ENCODE measurements around the gene MREG.
"Not testable (repeated sequence)": the region's sequence is repeated elsewhere in the genome, so short reads cannot be mapped to it uniquely, and the experiment has no call there.

MREG gene

DNA sequence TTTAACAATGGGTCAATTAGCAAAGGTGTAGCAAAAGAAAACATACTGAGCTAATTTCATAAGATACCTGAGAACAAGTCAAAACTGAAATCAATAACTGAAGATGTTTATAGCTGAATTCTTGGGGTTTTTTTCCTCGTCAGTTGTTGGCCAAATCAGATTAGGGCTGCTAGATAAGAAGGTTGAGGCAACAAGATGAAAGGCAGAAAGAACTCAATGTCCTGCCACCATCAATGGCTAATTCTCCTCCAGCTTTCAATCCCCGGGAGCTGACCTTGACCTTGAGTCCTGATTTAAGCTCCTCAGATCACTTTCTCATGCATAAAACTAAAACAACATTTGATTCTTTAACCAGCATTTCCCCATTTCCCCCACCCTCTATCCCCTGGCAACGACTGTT is 61.8 kb downstream of the MREG start:
- no peak for DNase-seq

DNA sequence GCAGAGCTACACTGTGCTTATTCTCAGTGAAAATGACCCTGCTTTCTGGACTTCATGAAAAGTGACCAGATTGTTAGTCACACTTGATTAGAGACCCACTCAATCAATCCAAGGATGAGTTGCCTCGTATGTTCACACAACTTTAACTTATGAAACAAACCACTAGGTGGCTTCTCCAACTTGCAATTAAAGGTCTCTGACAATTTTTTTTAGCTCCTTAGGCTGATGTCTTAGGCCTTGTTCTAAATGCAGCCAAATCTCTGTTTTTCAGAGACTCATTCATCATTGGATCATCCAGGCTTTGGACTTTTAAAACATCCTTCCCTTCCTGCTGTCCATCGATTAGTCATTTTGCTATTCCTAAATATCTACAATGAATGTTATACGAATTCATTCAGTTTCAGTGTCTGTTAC is 63.4 kb downstream of the MREG start:
- DNase-seq: no peak

DNA sequence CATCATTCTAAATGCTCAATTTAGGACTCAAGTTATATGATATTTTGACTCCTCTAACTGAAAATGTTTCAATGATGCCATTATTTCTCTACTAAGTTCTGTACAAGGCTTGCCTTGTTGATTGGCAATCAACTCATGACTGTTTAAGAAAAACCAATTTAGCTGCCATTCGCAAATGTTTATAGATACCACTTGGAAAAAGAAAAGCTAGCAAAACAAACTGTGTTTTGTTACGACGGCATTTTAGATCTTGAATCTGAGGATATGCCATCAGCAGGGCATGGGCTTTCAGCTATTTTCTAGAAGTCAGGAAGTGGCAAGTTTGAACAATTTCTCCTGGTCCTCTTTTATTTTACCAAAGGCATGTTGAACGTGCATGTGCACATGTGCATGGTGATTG is 65.3 kb downstream of the MREG start:
- no peak for DNase-seq

DNA sequence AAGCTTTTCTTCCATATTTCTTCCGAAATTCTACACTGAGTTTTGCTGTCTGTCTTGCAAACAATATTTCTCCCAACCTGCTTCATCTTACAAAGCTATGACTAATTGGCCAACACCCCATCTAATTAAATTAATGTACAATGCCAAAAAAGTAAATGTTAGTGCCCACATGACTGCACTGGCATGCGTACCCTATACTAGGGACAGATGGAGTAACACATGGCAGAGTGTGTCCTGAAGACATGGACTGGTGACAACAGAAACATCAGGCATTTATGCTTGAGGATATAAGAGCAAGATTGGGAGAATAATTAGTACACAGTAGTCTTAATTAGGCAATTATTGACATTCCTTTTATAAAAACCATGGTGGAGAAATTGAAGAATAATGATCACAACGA is 66.8 kb downstream of the MREG start:
- no peak for DNase-seq

DNA sequence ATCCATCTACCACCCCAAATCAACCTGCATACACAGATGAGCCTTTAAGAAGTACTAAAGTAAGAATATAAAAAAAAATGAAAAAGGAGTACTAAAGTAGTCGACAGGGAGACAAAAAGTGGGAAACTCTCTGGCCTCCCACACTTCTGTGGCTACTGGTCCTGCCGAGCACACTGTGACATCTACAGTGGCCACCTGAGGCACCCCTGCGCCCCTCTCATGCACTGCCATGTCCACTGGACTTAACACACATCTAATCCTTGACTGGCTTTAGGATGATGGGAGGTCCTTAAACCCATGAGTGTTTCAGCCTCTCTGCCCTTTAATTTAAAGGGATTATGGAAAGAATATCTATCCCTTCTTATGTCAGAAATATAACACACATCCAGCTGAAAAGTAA is 71.2 kb downstream of the MREG start:
- no peak for DNase-seq

DNA sequence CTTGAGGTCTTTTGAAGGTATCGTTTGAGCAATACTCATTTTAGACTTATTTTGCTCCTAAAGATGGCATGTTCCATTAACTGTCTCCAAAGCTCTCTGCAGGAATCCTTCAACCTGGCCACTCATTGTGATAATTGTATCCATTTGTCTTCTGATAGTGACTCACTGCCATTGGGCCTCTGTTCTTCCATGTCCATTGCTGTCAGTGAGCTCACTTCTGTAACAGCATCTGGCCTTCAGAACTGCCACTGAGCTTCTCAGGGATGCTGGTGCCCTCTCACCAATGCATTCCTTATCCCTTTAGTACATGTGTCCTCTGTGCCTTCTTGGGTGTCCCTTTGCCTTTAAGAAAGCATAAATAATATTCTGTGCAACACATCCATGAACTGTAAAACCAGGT is 71.6 kb downstream of the MREG start:
- no peak for DNase-seq

DNA sequence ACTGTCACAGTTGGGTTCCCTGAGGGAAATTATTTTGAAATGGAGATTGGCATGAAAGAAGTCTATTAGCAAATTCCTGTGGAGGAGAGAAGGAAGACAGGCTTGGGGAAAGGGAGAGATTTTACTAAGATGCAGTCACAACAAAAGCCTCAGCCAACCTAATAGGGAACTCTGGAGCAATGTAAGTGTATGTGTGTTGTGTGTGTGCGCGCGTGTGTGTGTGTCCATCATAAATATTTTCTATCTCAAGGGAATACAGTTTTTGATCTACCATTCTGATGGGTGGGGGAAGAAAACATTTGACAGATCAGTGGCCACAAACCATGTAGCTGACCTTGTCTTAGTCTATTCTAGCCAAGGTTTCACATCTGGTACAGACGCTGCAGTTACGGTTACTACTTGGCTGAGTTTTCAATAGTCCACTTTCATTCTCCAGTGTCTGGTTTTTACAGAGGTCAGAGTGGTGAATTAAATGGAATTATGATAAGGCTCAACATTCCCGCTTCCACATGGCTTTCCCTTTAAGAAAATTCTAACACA is 72.6 kb downstream of the MREG start:
- DNase-seq: no peak

DNA sequence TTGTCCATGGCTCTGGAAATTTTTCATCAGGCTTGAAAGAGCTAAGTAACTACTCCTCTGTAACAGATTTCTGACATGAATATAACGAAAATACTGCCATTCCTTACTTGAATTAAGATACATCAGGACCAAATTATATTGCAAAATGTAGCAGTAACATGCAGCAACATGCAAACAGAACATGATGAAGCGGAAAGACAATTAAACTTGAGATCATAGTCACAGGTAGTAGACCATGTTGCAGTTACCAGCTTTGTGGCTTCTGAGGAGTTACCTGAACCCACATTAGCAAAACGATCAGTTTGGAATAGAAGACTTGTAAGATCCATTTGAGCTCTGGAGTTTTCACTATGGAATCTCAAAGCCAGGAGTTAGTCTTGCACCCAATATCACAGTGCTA is 76.2 kb downstream of the MREG start:
- no peak for DNase-seq

DNA sequence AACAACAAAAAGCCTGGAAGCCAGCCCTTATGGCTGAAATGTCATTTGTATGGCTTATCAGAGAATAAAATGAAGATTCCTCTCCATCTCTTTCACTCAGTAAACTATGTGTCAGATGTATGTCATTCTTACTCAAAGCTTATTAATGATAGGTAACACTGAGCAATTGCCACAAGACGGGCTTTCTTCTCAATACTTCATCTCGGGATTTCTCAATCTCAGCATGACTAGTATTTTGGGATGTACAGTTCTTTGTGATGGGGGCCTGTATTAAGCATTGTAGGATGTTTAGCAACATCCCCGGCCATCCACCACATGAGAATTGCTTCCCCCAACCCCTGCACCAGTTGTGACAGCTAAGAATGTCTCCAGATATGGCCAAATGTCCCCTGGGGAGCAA is 80.2 kb downstream of the MREG start:
- DNase-seq: no peak

DNA sequence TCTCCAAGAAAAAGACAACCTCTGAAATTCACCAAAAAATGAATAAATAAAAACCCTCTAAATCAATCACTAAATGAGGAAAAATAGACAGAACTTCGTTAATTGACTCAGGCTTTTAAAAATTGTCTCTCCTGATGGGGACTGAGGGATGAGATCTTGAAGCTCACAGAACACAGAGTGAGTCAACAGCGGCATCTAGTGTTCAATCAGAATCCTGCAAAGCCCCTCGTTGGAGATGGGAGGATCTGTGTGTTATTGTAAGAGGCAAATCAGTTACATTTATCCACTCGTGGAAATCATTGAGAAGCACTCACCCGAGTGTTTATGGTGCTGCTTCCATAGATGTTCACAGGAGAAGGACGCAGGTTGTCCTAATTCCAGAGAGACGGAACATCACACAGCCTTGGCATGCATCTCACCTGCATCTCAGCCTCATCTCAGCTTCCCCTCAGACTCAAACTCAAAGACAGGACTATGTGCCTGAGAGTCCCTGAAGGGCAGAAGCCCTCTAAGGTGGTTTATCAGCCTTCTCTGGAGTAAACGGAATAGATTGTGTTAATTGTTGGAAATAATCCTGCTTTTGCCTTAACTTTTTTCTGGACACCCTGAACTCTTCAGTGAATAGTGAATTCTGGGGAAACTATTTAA is 82.0 kb downstream of the MREG start:
- peak; percentile 40 for DNase-seq

DNA sequence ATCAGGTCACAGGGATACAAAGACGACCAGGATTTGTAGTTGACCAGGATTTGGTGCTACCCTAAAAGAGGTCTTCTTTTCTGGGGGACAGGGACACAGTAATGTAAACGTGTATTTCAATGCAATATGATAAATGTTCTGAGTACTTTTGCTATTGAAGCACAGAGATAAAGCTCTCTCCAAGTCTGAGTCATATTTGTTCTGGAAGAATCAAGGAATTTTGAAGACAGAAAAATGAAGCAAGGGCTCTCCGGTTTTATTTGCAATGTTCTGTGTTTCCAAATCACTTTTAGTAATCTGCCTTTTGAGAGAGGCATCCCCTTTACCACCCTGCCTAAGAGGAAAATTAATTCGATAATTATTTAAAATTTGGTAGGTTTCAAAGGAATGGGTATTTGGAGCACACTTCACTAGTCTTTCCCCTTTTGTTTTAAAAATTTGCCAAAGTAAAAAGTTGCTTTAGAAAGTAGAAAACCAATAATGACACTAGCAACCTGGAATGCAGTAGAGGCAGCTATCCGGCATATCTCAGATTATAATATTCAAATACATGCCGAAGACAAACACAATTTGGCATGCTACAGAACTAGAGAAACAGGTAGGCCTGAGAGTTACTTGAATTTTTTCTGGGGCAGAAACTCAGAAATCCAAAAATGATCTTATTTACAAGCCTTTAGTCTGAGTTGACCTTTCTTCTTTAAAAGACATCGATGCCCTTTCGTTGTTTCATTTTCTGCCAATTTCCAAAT is 82.7 kb downstream of the MREG start:
- DNase-seq: no peak

DNA sequence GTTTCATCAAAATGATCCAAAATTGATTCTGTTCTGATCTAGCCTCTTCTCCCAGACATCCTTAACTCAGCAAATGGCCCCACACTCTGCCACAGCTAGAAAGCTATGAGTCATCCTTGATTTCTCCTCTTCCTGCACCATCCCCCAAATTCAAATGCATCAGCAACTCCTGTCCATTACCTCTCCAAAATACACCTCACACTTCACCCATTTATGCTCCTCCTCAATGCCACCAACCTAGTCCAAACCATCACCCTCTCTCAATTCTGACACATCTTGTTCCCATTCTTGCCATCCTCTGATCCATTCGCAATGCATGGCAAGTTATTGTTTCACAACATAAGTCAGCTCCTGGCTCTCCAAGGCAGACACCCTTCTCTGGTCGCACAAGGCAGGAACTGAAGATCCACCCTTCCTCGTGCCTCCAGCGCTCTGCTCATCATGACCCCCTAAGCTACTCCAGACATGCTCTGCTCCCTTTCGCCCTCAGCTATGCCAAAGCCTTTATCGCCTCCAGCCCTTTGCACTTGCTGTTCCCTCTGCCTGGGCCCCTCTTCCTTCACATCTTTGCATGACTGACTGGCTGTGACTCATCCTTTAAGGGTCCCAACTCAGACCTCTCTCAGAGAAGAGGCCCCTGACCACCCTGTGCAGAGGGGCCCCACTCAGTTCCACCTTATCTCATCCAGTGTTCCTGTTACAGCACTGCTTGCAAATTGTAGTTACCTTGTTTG is 83.6 kb downstream of the MREG start:
- DNase-seq: no peak

DNA sequence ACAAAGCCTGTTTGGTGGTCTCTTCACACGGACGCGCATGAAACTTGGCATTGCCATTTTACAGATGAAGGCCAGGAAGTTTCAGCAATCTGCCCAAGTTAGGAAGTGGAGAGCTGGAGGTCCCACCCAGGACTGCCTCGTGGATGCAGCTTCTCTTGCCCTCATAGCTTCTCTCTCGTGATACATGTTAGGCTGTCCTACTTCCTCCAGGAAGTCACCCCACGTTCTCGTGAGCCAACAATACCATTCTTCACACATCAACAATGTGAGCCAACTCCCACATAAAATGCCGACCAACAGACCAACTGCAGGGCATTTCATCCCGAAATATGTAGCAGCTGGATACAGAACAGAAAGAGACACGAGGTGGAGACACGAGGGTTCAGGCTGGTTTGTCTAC is 85.3 kb downstream of the MREG start:
- no peak for DNase-seq

DNA sequence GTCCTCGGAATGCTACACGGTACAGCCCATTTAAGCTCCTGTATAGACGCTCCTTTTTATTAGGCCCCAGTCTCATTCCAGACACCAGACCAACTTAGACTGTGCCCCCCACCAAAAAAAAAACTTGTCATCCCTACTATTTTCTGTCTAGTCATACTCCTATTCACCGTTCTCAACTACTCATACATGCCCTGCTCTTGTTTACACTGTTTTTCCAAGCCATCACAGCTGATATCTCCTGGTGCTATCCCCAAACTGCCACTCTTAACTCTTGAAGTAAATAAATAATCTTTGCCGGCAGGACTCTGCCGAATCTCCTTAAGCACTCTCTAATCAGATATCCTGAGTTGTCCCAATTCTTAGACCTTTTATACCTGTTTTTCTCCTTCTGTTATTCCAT is 86.4 kb downstream of the MREG start:
- not testable (repeated sequence) for DNase-seq

DNA sequence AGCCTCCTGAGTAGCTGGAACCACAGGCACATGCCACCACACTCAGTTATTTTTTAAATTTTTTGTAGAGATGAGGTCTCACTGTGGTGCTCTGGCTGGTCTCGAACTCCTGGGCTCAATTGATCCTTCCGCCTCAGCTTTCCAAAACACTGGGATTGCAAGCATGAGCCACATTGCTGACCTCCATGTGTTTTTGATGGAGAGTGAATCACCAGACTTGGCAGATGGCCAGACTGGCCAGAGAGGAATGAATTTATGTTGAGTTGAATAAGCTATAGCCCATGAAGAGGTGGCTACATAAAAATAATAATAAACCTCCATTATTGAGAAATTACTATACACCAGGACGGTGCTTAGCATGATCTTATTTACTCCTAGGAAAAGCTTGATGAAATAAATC is 91.5 kb downstream of the MREG start:
- no peak for DNase-seq

DNA sequence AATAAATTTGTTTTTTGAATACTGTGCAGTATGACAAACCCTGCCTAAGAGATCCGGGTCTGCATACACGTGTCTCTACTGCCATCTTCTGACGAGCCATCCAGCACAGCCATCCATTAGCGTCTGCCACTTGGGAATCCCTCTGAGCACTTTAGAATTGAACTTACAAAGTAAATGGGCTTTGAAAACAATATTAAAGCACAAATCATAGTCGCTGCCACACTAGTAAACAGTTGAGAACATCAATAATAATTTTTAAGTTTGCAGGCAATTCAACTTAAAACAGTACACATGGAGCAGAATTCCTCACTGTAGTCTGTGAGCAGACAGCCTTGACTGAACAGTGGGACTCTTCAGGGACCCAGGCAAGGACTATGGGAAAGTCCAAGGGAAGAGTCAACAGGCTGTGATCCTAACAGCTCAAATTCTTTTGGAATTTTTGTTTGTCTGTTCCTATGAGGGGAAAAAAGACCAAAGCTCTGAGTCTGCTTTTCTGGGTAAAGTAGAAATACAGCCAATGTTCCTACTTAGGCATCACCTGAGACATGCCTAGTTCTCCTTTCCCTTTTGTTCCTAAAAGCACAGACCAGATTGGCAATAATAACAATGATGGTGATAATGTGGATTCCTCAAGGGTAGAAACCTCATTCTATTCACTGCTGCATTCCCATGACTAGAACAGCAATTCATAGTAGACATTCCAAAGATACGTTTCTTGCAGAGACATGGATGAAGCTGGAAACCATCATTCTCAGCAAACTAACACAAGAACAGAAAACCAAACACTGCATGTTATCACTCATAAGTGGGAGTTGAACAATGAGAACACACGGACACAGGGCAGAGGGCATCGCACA is 92.9 kb downstream of the MREG start:
- peak; percentile 37 for DNase-seq

DNA sequence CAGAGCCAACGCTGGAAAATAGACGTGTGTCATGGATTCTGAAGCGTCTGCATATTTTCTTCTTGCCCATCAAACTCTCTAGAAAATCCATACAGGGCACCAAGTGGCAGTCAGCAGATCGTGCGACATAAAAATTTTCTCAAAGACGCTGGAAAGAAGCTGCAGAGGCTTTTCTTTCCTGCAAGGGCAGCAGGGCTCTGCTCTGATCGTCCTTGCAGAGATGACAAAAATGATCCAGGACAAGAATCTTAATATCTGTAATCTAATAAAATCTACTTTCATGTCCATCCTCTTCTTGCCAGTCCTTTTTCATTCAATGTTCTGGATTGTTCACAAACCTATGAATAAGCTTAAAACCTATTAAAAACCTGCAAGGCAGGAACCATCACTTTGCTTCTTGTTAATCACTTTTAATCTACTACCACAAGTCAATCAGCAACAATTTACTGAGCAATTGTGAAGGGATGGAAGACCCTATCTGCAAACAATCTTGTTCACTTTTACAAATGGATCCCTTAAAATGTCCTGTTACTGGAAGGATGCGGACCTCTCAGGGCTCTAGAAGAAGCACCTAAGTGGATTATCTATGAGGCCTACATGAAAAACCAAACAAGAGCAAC is 93.6 kb downstream of the MREG start:
- no peak for DNase-seq

DNA sequence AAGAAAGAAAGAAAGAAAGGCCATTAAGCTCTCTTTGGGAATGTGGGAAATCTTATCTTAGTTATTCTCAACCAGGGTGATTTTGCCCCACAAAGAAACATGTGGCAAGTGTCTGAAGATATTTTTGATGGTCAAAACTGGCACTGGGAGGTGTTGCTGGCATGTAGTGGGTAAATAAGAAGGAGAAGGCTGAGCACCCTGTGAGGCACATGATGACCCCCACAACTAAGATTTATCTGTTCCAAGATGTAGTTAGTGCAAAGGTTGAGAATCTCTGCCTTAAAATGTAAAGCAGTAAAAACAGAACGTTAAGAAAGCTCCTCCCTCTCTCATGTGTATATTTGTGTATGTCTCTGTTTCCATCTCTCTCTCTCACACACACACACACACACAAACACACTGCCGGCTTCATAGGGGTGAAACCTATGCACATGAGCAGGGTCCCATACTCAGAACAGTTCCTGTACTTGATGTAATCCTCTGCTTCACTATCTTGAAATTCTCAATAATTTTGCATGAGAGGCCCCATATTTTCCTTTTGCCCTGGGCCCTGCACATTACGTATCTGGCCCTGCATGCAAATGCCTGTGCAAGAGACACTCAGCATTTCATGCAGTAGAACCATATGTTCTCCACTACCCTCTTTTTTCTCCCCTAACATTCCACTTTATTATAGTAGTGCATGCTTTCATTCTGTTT is 94.3 kb downstream of the MREG start:
- no peak for DNase-seq

DNA sequence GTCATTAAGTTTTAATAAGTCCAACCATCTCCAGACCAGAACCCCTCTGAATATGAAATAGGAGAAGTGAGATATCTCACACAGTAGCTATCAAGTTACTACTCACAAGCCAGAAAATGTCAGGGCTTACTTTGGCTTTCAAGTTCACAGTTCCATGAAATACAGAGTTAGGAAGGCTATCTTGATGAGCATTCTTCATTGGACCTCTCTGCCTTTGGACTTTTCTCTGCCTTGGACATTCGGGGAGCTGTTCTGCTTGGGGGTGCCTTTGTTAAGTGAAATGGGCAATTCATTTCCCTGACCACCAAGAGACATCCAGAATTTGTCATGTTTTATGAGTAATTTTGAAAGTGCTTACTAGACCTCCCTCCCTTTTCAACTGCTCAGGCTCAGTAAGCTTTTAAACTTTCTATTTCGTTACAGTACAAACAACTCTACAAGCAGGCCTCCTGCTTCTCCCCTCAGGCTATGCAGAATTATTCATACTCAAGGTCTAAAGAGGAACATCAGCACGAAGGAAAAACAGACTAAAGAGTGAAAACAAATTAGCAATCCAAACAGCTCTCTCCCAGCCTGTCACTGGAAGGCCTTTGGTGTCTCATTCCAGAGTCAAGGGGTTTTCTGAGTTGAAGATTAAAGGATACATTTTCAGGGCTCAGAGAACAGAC is 95.3 kb downstream of the MREG start:
- DNase-seq: no peak

DNA sequence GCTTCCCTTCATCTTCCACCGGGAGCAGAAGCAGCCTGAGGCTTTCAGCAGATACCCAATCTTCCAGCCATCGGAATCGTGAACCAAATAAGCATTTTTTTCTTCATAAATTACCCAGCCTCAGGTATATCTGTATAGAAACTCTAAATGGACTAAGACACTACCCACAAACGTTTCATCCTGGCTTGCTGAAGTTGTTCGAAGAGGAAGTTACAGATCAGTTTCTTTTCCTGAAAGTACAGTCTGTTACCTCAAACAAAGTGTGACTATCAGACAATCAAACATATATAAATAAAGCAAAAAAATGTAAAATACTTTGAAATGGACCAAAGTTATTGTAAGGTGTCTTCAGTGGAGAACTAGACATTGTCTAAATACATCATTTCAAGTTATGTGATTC is 97.9 kb downstream of the MREG start:
- no peak for DNase-seq

DNA sequence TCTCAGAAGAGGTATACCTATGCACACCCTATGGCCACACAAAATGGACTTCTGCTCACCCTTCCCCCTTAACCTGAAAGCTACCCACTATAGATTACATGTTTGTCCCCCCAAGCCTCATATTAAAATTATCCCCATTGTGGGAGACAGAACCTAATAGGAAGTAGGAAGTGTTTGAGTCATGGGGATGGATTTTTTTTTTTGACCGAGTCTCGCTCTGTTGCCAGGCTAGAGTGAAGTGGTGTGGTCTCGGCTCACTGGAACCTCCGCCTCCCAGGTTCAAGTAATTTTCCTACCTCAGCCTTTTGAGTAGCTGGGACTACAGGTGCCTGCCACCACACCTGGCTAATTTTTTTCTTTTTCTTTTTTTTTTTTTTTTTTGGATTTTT is 98.6 kb downstream of the MREG start:
- DNase-seq: no peak

All from activated T-cell treated with anti-CD3 and anti-CD28 coated beads for 4 hours (primary cell).